Measurements from ENCODE around the gene PLCH2.

PLCH2 gene

DNA sequence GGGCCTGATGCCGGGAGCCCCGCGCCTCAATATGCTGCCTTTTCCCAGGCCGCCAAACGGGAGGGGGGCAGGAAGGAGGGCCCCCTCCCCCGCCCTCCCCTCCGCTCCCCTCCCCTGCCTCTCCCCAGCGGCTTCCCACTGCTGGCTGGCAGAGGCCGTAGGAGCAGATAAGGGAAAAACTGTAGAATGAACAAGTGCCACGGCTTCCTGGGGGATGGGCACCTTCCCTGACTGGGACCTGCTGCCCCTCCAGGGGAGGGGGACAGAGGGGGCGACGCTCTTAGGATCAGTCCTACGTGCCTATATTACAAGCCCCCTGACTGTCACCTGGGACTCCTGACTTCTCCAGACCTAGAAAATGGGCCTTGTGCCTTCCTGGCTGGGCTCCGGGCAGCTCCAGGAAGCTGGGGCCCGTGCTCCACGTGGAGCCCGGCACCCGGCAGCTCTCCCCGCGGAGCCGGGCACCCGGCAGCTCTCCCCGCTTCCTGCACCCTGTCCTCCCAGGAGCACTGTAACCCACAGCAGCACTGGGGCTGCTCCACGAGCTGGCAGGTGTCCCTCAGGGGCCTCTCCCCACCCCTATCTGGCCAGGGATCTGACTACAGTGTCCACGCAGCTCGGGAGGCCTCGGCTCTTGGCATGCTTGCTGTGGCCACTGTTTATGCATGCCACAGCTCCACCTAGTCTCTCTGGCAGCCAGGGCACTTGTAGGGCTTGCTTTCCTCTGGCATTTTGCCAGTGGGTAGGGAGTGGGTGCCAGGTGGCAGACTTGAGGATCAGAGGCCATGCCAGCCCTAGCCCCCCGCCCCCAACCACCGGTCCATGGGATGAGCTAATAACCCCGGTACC, 54.6 kb downstream of the PLCH2 start:
- peaks cover 6% of the 10 kb centered on the region for H3K4me1 ChIP-seq (ENCODE audit: control insufficient read depth, low read length)
- no peak overlapping the region for H3K27ac ChIP-seq (ENCODE audit: low read depth, low read length)
- peaks cover 56% of the 10 kb centered on the region for H3K27me3 ChIP-seq (ENCODE audit: control insufficient read depth, low read length)
- no peak overlapping the region for H3K4me2 ChIP-seq (ENCODE audit: low read length)
- H3K36me3 ChIP-seq (ENCODE audit: control insufficient read depth, low read length) = peaks cover 1% of the 10 kb centered on the region; the same call in 1 of the 2 replicates
- peak; percentile 18; the same call in 1 of the 2 replicates for TF ChIP-seq EZH2phosphoT487 (IDR thresholded peaks at IDR 0.05; ENCODE audit: borderline replicate concordance, low read length)
- TF ChIP-seq, protein P1, sequence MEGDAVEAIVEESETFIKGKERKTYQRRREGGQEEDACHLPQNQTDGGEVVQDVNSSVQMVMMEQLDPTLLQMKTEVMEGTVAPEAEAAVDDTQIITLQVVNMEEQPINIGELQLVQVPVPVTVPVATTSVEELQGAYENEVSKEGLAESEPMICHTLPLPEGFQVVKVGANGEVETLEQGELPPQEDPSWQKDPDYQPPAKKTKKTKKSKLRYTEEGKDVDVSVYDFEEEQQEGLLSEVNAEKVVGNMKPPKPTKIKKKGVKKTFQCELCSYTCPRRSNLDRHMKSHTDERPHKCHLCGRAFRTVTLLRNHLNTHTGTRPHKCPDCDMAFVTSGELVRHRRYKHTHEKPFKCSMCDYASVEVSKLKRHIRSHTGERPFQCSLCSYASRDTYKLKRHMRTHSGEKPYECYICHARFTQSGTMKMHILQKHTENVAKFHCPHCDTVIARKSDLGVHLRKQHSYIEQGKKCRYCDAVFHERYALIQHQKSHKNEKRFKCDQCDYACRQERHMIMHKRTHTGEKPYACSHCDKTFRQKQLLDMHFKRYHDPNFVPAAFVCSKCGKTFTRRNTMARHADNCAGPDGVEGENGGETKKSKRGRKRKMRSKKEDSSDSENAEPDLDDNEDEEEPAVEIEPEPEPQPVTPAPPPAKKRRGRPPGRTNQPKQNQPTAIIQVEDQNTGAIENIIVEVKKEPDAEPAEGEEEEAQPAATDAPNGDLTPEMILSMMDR (IDR thresholded peaks at IDR 0.05; ENCODE audit: low read depth, low read length, poor library complexity, severe bottlenecking) = no peak
- H3K9me2 ChIP-seq (replicated peaks; ENCODE audit: control insufficient read depth, low read length) = no peaks in the 10 kb centered on the region
- no peaks in the 10 kb centered on the region for H4K20me1 ChIP-seq (ENCODE audit: control insufficient read depth, insufficient read depth, low read depth, low read length)
- no peak overlapping the region for H3K4me3 ChIP-seq (ENCODE audit: low read length)
- H3F3A ChIP-seq (ENCODE audit: control insufficient read depth, insufficient read depth) = no peaks in the 10 kb centered on the region
- H3K79me2 ChIP-seq (ENCODE audit: control insufficient read depth, low read length) = peaks cover 3% of the 10 kb centered on the region
- H3K9me3 ChIP-seq (ENCODE audit: control insufficient read depth, insufficient read depth, low read length) = no peaks in the 10 kb centered on the region

DNA sequence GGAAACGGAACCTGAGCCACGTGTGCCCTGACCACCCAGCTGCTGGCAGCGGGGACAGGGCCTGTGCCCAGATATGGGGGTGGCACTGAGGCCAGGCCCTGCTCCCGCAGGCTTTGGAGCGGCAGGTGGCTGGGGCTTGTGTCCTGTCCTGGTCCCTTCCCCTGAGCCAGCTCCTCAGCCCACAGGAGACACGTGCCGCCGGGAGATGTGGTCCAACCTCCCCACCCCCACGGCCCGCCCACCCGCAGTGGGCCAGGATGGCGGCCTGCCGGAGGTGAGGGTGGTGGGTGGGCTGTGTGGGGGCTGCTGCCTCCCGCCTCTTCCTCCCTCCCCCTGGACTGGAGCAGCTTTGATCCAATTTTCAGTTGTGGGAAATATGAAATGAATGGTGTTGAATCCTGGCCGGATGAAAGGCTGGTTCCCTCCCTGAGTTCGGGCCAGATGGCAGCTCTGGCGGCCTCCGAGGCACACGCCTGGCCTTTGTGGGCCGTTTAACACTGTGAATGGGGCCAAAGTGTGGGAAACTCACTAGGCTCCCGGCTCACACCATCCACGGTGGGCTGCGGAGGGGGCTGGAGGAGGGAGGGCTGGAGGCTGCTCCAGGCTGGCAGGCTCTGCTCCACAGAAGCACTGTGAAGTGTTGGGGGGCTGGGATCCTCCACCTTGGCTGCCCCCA, 56.5 kb downstream of the PLCH2 start:
- no peaks in the 10 kb centered on the region for H3K79me2 ChIP-seq (ENCODE audit: control insufficient read depth, low read length)
- H3K9me3 ChIP-seq (ENCODE audit: control insufficient read depth, insufficient read depth, low read length) = no peaks in the 10 kb centered on the region
- no peaks in the 10 kb centered on the region for H4K20me1 ChIP-seq (ENCODE audit: control insufficient read depth, insufficient read depth, low read depth, low read length)
- H3F3A ChIP-seq (ENCODE audit: control insufficient read depth, insufficient read depth) = no peaks in the 10 kb centered on the region
- no peaks in the 10 kb centered on the region for H3K36me3 ChIP-seq (ENCODE audit: control insufficient read depth, low read length)
- H3K4me1 ChIP-seq (ENCODE audit: control insufficient read depth, low read length) = no peaks in the 10 kb centered on the region
- peaks cover 46% of the 10 kb centered on the region for H3K27me3 ChIP-seq (ENCODE audit: control insufficient read depth, low read length)
- no peaks in the 10 kb centered on the region for H3K9me2 ChIP-seq (replicated peaks; ENCODE audit: control insufficient read depth, low read length)
- TF ChIP-seq, protein P1 (IDR thresholded peaks at IDR 0.05; ENCODE audit: low read depth, low read length, poor library complexity, severe bottlenecking) = no peak
- TF ChIP-seq EZH2phosphoT487 (IDR thresholded peaks at IDR 0.05; ENCODE audit: borderline replicate concordance, low read length) = no peak
- no peak overlapping the region for H3K27ac ChIP-seq (ENCODE audit: low read depth, low read length)
- no peak overlapping the region for H3K4me3 ChIP-seq (ENCODE audit: low read length)
- no peak overlapping the region for H3K4me2 ChIP-seq (ENCODE audit: low read length)

DNA sequence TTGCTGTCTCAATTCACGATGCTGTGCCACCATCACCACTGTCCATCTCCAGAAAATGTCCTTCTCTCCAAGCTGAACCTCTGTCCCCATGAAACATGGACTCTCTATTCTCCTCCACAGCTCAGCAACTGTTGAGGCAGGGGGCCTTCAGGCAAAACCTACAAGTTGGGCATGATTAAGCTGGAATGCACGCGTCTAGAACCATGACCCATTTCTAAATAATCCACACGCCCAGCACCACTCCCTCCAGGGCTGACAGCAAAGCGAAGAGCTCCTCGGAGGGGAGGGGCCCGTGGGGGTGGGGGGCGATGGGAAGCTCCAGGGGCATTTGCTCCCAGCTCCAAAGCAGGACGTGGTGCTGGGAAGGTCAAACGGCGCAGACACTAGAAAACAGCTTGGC, 57.3 kb downstream of the PLCH2 start:
- Histone ChIP-seq H3F3A (ENCODE audit: control insufficient read depth, insufficient read depth) (no peaks in the 10 kb centered on the region), H3K27me3 (ENCODE audit: control insufficient read depth, low read length) (peaks cover 39% of the 10 kb centered on the region), H3K4me3 (ENCODE audit: low read length) (no peak overlapping the region), H4K20me1 (ENCODE audit: control insufficient read depth, insufficient read depth, low read depth, low read length) (no peaks in the 10 kb centered on the region), H3K4me1 (ENCODE audit: control insufficient read depth, low read length) (no peaks in the 10 kb centered on the region), H3K79me2 (ENCODE audit: control insufficient read depth, low read length) (no peaks in the 10 kb centered on the region), H3K27ac (ENCODE audit: low read depth, low read length) (no peak overlapping the region), H3K9me3 (ENCODE audit: control insufficient read depth, insufficient read depth, low read length) (no peaks in the 10 kb centered on the region), H3K36me3 (ENCODE audit: control insufficient read depth, low read length) (no peaks in the 10 kb centered on the region), H3K9me2 (replicated peaks; ENCODE audit: control insufficient read depth, low read length) (no peaks in the 10 kb centered on the region), H3K4me2 (ENCODE audit: low read length) (no peak overlapping the region)
- TF ChIP-seq EZH2phosphoT487 (IDR thresholded peaks at IDR 0.05; ENCODE audit: borderline replicate concordance, low read length) = no peak
- TF ChIP-seq, protein P1 (IDR thresholded peaks at IDR 0.05; ENCODE audit: low read depth, low read length, poor library complexity, severe bottlenecking) = no peak

Data from DOHH2 (cell line).